GM19455 (cell line): ENCODE data around the gene DAND5.

ENCODE experiments used
- ATAC-seq: cut with Tn5 transposase; IDR thresholded peaks from one replicate; pipeline ENCODE4 v1.9.1; 2021; ENCODE audit not compliant: unreplicated experiment

Gene DAND5

GRCh38 chr19:13022111-13022858 lies 52.9 kb downstream of the DAND5 start:
- ATAC-seq = no peak

GRCh38 chr19:13022859-13023636 lies 53.7 kb downstream of the DAND5 start:
- ATAC-seq = no peak

GRCh38 chr19:13023656-13024055 lies 54.3 kb downstream of the DAND5 start:
- ATAC-seq = no peak
